Measurements from ENCODE around the gene IP6K1. TPM values are rescaled to one million over a fixed set of nuclear protein-coding genes. Genes with fewer than 3 reads are reported as not detected.
A peak's percentile ranks its signal among the peaks of the same experiment; 100 is the strongest.
"Not testable (repeated sequence)": the region's sequence is repeated elsewhere in the genome, so short reads cannot be mapped to it uniquely, and the experiment has no call there.

The IP6K1 gene
- total RNA-seq, 1 experiment from 2014 or later, result 42.2 TPM

- Histone ChIP-seq H2BK120ac (ENCODE audit: low read depth, low read length, poor library complexity, severe bottlenecking) (no peak overlapping the region), H3K9ac (ENCODE audit: extremely low read depth, insufficient read length, low read length) (no peak overlapping the region), H2BK20ac (ENCODE audit: low read depth, low read length, poor library complexity, severe bottlenecking) (no peak overlapping the region), H3K56ac (ENCODE audit: insufficient read length, low read depth, low read length) (no peak overlapping the region), H3K27ac (ENCODE audit: insufficient read length, low read depth, low read length) (no peak overlapping the region), H3K4ac (ENCODE audit: low read depth, low read length) (no peak overlapping the region), H2BK12ac (ENCODE audit: insufficient read length, low read depth, low read length) (no peak overlapping the region), H3K14ac (ENCODE audit: insufficient read depth, low read length) (no peak overlapping the region), H3T11ph (ENCODE audit: low read length) (no peak overlapping the region), H3K9me3 (ENCODE audit: control insufficient read depth, low read depth, low read length) (no peaks in the 10 kb centered on the region), H4K91ac (ENCODE audit: insufficient read length, low read depth, low read length) (no peak overlapping the region), H2BK5ac (ENCODE audit: insufficient read length, low read length) (no peak overlapping the region), H3K79me2 (ENCODE audit: insufficient read depth, low read length) (no peaks in the 10 kb centered on the region), H3K18ac (ENCODE audit: insufficient read length, low read depth, low read length) (no peak overlapping the region), H3K79me1 (ENCODE audit: insufficient read depth, low read depth, low read length, poor library complexity, severe bottlenecking) (no peaks in the 10 kb centered on the region), H4K5ac (ENCODE audit: insufficient read length, low read depth, low read length) (no peak overlapping the region), H2AFZ (ENCODE audit: low read length) (no peak overlapping the region), H2AK5ac (ENCODE audit: insufficient read length, low read length) (no peak overlapping the region), H3K23me2 (ENCODE audit: insufficient read length, low read depth, low read length, poor library complexity, severe bottlenecking) (no peaks in the 10 kb centered on the region), H2BK15ac (ENCODE audit: low read depth, low read length) (no peak overlapping the region), H4K8ac (replicated peaks; ENCODE audit: insufficient read length, low read depth, low read length) (no peak overlapping the region), H3K4me1 (ENCODE audit: insufficient read depth, low read length) (no peaks in the 10 kb centered on the region), H3K27me3 (ENCODE audit: insufficient read depth, low read length) (no peaks in the 10 kb centered on the region), H3K23ac (ENCODE audit: insufficient read length, low read depth, low read length) (no peak overlapping the region), H4K20me1 (ENCODE audit: control insufficient read depth, insufficient read depth, insufficient read length) (no peaks in the 10 kb centered on the region), H3K4me2 (ENCODE audit: insufficient read depth, insufficient read length, low read length) (no peak overlapping the region)
- Mint-ChIP-seq H3K36me3 (ENCODE audit: insufficient read depth in 1 of 3, low read depth in 3 of 3) (peaks cover 11 to 33% (median 29%) of the 10 kb centered on the region in 3 experiments; a peak in 6 of 7 replicates), H3K27me3 (ENCODE audit: low read depth) (no peaks in the 10 kb centered on the region), H3K9me3 (no peaks in the 10 kb centered on the region), H3K4me1 (no peaks in the 10 kb centered on the region), H3K27ac (peak overlapping the region in 1 of 3 experiments; percentile 80; a peak in 2 of 7 replicates), H3K4me3 (no peak overlapping the region)
- WGBS (ENCODE audit: extremely low coverage, insufficient read length, low lambda C conversion rate), result no CpG with 5 or more reads among the region's 6 CpGs
- no peak for TF ChIP-seq CTCF (conservative IDR thresholded peaks at IDR 0.05)
- DNase-seq, result no peak
Observed at GRCh38 chr3:49826016-49826415, 39.7 kb upstream of the IP6K1 start.

- H3K79me1 ChIP-seq (ENCODE audit: insufficient read depth, low read depth, low read length, poor library complexity, severe bottlenecking); H3K4me2 ChIP-seq (ENCODE audit: insufficient read depth, insufficient read length, low read length); H4K20me1 ChIP-seq (ENCODE audit: control insufficient read depth, insufficient read depth, insufficient read length); H2BK5ac ChIP-seq (ENCODE audit: insufficient read length, low read length); H3K36me3 Mint-ChIP-seq (ENCODE audit: insufficient read depth in 1 of 3, low read depth in 3 of 3); H3K27me3 Mint-ChIP-seq (ENCODE audit: low read depth); H4K91ac ChIP-seq (ENCODE audit: insufficient read length, low read depth, low read length); H3K27ac ChIP-seq (ENCODE audit: insufficient read length, low read depth, low read length); H3K27ac Mint-ChIP-seq; H2BK20ac ChIP-seq (ENCODE audit: low read depth, low read length, poor library complexity, severe bottlenecking); H3K14ac ChIP-seq (ENCODE audit: insufficient read depth, low read length); H3K4me1 Mint-ChIP-seq; H3K18ac ChIP-seq (ENCODE audit: insufficient read length, low read depth, low read length); DNase-seq; H2BK120ac ChIP-seq (ENCODE audit: low read depth, low read length, poor library complexity, severe bottlenecking); H3K9me3 ChIP-seq (ENCODE audit: control insufficient read depth, low read depth, low read length); H3K9ac ChIP-seq (ENCODE audit: extremely low read depth, insufficient read length, low read length); H3T11ph ChIP-seq (ENCODE audit: low read length); H2AK5ac ChIP-seq (ENCODE audit: insufficient read length, low read length); H2BK12ac ChIP-seq (ENCODE audit: insufficient read length, low read depth, low read length); H2AFZ ChIP-seq (ENCODE audit: low read length); H3K4me3 Mint-ChIP-seq; H3K27me3 ChIP-seq (ENCODE audit: insufficient read depth, low read length); H3K23ac ChIP-seq (ENCODE audit: insufficient read length, low read depth, low read length); H4K8ac ChIP-seq (replicated peaks; ENCODE audit: insufficient read length, low read depth, low read length); H3K4me1 ChIP-seq (ENCODE audit: insufficient read depth, low read length); H3K79me2 ChIP-seq (ENCODE audit: insufficient read depth, low read length); H3K56ac ChIP-seq (ENCODE audit: insufficient read length, low read depth, low read length); H2BK15ac ChIP-seq (ENCODE audit: low read depth, low read length); H3K4ac ChIP-seq (ENCODE audit: low read depth, low read length); H3K9me3 Mint-ChIP-seq; H4K5ac ChIP-seq (ENCODE audit: insufficient read length, low read depth, low read length); H3K23me2 ChIP-seq (ENCODE audit: insufficient read length, low read depth, low read length, poor library complexity, severe bottlenecking): not testable (repeated sequence)
- WGBS (ENCODE audit: extremely low coverage, insufficient read length, low lambda C conversion rate), result no CpG with 5 or more reads among the region's 3 CpGs
Observed at GRCh38 chr3:49823131-49823530, 36.8 kb upstream of the IP6K1 start.
